Fibroblast of skin of scalp (primary cell): ENCODE data around the gene GNAI3.

Experiments
- DNase-seq: peaks from one replicate; pipeline ENCODE4 v3.0.0-alpha.2; 2013

GNAI3 gene

GRCh38 chr1:109624201-109625010 lies 76.0 kb downstream of the GNAI3 start:
- DNase-seq: no peak

DNA sequence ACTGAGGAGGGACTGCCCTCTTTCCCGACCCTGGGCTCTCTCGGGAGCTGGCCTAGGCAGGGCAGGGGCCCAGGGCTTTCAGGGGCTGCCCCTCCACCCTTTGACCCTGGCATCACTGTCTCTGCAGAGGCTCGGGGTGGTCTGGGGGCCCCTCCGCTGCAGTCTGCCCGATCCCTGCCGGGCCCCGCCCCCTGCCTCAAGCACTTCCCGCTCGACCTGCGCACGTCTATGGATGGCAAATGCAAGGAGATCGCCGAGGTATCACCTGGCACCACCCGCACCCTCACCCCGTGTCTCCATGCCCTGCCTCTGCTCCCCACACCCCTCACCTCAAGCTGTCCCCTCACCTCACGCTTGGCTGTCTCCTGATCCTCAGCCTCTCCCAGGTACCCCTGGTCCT lies 76.8 kb downstream of the GNAI3 start:
- DNase-seq: no peak

DNA sequence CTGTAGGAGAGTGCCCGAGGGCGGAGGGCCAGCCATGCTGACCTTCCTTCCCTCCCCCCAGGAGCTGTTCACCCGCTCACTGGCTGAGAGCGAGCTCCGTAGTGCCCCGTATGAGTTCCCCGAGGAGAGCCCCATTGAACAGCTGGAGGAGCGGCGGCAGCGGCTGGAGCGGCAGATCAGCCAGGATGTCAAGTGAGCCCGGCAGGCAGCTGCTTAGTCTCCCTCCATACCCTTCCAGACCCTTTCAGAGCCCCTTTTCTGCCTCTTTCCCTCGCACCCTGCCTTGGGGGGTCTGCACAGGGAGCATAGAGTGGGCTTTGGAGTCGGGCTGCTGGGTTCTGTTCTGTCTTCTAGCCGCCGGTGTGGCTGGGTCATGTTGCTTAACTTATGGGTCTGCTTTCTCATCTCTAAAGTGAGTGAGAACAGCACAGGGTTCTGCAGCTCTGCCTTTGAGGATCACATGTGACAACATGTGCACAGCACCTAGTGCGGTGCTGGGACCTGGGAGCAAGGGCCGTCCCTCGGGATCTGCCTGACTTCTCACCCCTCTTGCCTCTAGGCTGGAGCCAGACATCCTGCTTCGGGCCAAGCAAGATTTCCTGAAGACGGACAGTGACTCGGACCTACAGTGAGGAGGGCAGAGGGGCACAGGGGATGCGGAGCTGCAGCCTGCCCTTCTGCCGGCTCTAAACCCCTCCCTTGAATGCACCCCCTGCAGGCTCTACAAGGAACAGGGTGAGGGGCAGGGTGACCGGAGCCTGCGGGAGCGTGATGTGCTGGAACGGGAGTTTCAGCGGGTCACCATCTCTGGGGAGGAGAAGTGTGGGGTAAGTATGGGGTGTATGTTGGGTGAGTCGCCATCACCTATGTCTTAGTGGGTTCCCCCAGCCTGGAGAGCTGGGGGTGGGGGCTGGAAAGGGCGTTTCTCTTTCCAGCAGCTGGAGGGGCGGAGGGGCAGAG lies 77.5 kb downstream of the GNAI3 start:
- no peak for DNase-seq

DNA sequence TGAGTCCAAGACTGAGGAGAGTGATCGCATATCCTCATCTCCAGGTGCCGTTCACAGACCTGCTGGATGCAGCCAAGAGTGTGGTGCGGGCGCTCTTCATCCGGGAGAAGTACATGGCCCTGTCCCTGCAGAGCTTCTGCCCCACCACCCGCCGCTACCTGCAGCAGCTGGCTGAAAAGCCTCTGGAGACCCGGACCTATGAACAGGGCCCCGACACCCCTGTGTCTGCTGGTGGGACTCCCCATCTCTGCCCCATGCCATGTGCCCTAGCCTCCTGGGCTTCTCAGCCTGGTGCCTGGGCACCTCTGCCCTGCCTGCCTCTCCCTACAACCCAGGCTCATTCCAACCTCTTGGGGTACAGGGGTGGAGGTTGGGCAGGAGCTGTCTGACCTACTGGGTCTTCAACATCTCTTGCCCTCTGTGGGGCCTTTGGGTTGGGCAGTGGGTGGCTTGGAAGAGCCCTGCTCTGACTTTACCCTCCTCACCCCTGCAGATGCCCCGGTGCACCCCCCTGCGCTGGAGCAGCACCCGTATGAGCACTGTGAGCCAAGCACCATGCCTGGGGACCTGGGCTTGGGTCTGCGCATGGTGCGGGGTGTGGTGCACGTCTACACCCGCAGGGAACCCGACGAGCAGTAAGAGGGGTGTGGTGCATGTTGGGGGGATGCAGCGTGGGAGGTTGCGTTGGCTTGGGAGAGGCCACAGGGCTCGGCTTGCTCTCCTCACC lies 78.4 kb downstream of the GNAI3 start:
- DNase-seq: no peak

- no peak for DNase-seq
Measured at GRCh38 chr1:109627692-109628399, 79.4 kb downstream of the GNAI3 start.

DNA sequence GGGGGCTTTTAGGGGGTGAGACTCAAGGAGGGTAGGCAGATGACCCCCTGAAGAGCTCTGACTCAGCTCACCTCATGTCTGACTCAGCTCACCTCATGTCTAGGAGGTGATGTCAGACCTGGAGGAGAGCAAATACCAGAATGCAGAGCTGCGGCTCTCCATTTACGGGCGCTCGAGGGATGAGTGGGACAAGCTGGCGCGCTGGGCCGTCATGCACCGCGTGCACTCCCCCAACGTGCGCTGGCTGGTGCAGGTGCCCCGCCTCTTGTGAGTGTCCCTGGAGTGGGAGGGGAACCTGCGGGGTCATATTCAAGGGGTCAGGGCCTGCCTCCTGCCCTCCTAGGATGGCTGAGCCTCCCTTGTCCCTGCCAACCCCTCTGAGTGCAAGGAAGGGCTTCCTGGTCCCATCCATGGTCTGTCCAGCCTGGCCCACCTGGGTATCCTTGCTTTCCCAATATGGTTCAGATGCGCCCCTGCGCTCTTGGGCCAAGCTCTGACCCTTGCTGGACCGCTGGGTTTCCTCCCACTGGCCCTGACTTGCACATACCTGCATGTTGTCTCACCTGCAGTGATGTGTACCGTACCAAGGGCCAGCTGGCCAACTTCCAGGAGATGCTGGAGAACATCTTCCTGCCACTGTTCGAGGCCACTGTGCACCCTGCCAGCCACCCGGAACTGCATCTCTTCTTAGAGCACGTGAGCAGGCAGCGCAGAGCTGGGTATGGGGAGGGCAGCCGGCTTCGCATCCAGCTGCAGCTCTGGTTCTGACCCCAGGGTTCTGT lies 80.3 kb downstream of the GNAI3 start:
- DNase-seq: no peak

DNA sequence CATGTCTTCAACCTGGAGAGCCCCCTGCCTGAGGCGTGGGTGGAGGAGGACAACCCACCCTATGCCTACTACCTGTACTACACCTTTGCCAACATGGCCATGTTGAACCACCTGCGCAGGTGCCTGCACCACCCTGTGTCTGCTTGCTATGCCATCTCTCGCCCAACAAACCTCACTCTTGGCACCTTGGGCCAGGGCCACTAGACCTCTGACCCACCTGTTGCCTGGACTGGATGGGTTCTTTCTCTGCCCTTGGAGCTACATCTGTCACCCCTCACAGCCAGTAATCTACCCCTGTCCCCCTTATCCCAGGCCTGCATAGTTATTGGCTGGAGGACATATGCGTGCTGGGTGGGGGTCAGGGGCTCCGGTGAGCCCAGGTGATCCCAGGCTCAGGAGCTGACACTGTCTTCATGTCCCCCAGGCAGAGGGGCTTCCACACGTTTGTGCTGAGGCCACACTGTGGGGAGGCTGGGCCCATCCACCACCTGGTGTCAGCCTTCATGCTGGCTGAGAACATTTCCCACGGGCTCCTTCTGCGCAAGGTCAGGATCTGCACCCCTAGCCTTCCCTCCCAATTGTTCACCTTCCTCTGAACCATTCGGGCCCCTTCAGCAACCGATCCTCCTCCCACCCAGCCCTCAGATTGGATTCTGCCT lies 81.1 kb downstream of the GNAI3 start:
- DNase-seq: no peak

GRCh38 chr1:109630081-109630897 lies 81.9 kb downstream of the GNAI3 start:
- no peak for DNase-seq

DNA sequence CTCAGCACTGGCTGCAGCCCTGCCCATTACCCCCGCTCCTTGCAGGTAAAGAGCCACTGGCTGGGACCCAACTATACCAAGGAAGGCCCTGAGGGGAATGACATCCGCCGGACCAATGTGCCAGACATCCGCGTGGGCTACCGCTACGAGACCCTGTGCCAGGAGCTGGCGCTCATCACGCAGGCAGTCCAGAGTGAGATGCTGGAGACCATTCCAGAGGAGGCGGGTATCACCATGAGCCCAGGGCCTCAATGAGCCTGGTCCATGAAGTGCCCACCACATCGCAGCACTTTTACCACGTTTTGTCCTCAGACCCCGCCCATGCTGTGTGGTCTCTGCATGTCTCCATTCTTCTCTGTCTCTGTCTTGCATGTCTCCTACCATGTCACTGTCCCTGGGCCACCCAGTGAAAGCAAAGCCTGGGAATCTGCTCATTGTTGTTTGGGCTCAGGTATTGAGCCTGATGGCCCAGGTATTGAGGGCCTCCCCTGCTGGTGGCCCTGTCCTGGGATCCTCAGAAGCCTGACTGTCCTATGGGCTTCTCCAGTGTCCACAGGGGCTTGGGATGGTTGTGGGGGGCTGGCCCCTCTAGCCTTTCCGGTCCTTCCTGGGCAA lies 82.6 kb downstream of the GNAI3 start:
- no peak for DNase-seq

DNA sequence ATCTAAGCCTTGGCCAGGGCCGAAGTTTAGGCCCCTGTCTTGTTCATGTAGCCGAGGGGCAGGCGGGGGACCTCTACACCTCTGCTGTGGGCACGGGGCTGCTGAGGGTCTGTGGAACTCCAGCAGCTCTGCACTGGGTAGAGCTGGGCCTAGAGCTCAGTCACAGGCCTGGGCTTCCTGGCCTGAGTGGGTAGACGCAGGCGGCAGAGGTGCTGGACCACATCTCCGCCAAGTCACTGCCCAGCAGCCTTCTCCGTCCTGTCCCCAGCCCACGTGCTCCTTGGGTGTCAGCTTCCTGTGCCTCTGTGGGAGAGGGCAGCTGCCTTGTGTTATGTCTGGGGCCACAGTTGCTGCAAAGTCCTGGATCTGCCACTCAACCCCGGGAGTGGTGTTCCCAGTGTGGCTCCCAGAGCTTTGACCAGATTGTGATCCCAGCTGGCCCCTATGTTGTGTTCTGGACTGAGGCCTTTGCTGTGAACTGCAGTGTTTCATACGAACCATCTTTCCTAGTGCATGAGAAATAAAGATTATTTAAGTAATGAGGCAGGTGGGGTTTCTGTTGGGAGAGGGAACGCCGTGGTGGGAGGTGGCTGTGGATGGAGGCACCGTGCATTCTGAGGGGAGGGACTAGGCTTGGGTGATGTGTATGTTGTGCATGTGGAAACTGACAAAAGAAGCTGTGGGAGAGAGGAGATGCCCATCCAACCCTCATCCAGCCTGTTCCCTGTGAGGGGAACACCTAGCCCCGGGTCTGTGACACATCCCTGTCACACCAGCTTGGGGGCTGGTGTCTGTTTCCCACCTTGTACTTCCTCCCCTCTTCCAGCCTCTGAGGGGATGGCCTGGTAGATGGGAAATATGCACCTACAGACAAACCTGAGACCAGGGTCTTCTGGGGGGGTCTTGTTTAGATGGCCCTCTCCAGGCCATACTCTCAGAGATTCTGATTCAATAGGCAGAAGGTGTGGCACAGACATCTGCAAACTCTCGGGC lies 83.4 kb downstream of the GNAI3 start:
- DNase-seq: no peak

GRCh38 chr1:109632671-109633346 lies 84.4 kb downstream of the GNAI3 start:
- no peak for DNase-seq

DNA sequence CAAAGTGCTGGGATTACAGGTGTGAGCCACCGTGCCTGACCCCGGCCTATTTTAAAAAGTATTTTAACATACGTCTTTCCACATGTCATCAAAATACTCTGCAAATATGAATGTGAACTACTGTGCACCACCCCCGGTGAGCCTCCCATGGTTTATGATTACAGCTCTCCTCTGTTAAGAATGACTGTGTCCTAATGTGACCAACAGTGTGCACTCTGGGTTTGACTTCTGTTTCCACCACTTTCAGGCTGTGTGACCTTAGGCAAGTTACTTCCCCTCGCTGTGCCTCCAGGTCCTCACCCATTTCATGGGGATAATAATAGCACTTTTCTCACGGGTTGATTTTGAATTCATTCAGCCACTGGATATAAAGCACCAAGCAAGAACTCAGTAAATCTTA lies 85.9 kb downstream of the GNAI3 start:
- no peak for DNase-seq

DNA sequence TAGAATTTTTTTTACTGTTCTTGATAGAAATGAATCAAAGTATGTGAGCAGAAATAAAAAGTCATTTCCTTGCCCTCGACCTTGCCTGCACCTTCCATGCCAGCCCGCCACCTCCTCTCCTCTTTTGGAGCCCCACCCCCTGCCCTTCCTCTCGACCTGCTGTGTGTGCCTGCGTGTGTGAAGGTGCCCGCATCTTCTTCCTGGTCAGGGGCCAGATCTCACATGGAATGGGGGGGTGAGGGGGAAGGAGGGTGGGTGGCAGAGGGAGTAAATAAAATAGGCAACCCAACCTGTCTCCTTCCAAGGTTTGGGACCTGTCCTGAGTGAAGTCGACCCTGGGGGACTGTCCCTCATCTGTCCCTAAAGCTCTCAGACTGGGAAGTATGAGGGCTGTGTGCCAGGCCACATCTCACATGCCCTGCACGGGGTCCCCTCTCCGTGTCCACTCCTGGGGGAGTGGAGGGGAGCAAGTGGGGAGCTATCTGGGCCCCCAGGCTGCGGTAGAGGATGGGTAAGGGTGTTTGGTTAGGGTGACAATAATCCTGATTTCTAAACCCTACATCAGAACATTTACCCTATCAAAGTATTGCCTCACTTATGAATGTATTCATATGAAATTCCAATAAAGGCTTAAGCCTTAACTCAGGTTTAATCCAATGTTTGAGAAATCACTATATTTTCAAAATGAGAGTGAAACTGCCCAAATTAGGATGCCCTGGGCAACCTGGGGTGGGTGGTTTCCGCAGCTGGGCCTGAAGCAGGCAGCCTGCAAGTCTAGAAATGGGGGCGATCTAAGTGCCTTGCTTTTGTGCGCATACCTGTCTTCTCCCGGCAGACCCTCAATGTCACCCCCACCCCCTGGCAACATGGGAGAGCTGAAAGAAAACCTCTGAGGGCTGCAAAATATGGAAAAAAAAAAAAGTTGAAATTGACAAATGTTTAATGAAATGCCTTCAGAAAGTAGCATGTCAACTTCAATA lies 86.6 kb downstream of the GNAI3 start:
- DNase-seq: no peak

DNA sequence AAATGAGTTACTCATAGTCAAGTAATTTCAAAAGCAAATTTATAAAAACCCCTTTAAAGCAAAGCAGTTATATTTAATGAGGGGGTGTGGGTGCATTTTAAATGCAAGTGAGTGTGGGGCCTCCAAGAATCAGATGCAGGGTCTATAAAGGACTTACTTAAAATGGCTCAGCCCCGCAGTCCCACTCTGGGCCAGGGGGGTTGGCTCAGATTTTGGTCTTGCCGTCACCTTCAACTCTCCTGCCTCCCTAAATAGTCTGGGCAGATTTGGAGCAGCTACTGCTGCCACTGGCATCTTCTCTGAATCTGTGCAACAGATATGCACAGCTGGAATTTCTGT lies 87.4 kb downstream of the GNAI3 start:
- no peak for DNase-seq

GRCh38 chr1:109636201-109636952 lies 88.0 kb downstream of the GNAI3 start:
- DNase-seq: peak; percentile 44

DNA sequence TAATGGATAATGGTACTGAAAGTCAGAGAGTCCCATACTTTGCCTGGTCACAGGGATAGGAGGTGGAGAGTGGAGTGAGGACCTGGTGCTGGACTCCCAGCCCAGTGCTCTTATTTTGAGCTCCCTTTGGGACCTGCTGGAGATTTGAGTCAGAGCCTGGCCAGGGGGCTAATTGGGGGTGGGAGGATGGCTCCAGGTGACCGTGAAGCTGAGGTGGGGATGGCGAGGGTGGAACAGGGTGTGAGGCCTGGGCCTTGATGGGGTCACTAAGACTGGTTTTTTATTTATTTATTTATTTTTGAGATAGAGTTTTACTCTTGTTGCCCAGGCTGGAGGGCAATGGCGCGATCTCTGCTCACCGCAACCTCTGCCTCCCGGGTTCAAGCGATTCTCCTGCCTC lies 89.0 kb downstream of the GNAI3 start:
- DNase-seq: no peak
